DND-41 (cell line): ENCODE measurements around the gene B4GALT6.

Source experiments
- ATAC-seq: fragments of 200-7000 bp; cut with Tn5 transposase; 3 replicates; pipeline ENCODE4 v1.9.1; 2021; ENCODE audit warnings: low read depth; ENCODE audit not compliant: insufficient read depth
- DNase-seq: peaks from one replicate; pipeline ENCODE4 v3.0.0-alpha.2; 2020
- H2AFZ ChIP-seq: 2 replicates; pipeline ENCODE4 v1.6.0; 2012; ENCODE audit warnings: low read depth, low read length
- H3K27ac ChIP-seq: 2 replicates; pipeline ENCODE4 v1.5.1; 2012; ENCODE audit warnings: low read length, inconsistent platforms
- H3K27me3 ChIP-seq: fragments of 200-600 bp; sonication (generic); 2 replicates; pipeline ENCODE4 v1.6.0; 2012; ENCODE audit warnings: low read length, mild to moderate bottlenecking, inconsistent platforms; ENCODE audit not compliant: insufficient read depth, poor library complexity
- H3K36me3 ChIP-seq: 2 replicates; pipeline ENCODE4 v1.5.1; 2012; ENCODE audit warnings: low read length, inconsistent platforms; ENCODE audit not compliant: insufficient read depth
- H3K4me1 ChIP-seq: 2 replicates; pipeline ENCODE4 v1.5.1; 2012; ENCODE audit warnings: mild to moderate bottlenecking, low read length; ENCODE audit not compliant: insufficient read depth
- H3K4me2 ChIP-seq: 2 replicates; pipeline ENCODE4 v1.6.0; 2012; ENCODE audit warnings: mild to moderate bottlenecking, moderate library complexity, low read length, inconsistent platforms; ENCODE audit not compliant: insufficient read depth
- H3K4me3 ChIP-seq, 2 experiments: fragments of 200-600 bp in 1 of 2; shearing (Covaris generic) in 1 of 2; 2 replicates each; pipeline ENCODE4 v1.5.1; 2012 to 2016; ENCODE audit warnings: inconsistent platforms in 2 of 2, low read length in 2 of 2, mild to moderate bottlenecking in 2 of 2, low read depth in 1 of 2, moderate library complexity in 1 of 2
- H3K79me2 ChIP-seq: 2 replicates; pipeline ENCODE4 v1.6.0; 2012; ENCODE audit warnings: low read length, inconsistent platforms; ENCODE audit not compliant: insufficient read depth
- H3K9ac ChIP-seq: 2 replicates; pipeline ENCODE4 v1.6.0; 2012; ENCODE audit warnings: low read depth, mild to moderate bottlenecking, inconsistent platforms, low read length, moderate library complexity
- H3K9me3 ChIP-seq: 2 replicates; pipeline ENCODE4 v1.5.1; 2012; ENCODE audit warnings: low read length, moderate library complexity, mild to moderate bottlenecking, inconsistent platforms; ENCODE audit not compliant: insufficient read depth, severe bottlenecking
- H4K20me1 ChIP-seq: 2 replicates; pipeline ENCODE4 v1.6.0; 2012; ENCODE audit warnings: low read length; ENCODE audit not compliant: insufficient read depth
- CTCF ChIP-seq: IDR thresholded peaks from 2 replicates; pipeline ENCODE4 v1.5.1; 2012; ENCODE audit warnings: borderline replicate concordance, low read length, moderate library complexity, mild to moderate bottlenecking; ENCODE audit not compliant: poor library complexity, severe bottlenecking; ENCODE audit errors: extremely low read depth
- EZH2 ChIP-seq: IDR thresholded peaks from 3 replicates; pipeline ENCODE4 v1.6.1; 2012; ENCODE audit warnings: borderline replicate concordance, low read depth, mild to moderate bottlenecking, moderate library complexity, low read length, inconsistent platforms; ENCODE audit not compliant: severe bottlenecking

Gene B4GALT6

DNA sequence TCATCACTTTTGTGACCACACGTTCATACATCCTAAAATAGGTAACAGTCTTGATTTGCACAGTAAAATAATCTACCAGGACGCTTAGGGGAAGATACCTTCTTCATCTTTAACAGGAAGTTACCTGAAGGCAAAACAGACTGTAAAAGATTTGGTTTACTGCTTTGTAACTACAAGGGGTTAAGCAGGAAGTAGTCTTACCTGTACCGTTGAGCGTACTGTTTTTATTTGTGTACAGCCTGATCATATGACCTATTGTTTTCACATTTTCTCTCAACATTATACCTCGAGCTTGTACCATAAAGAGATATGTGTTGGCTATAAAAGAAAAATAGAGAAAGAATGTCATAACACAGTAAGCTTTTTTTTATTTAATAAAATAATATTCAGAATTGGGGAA is 18.3 kb downstream of the B4GALT6 start:
- Histone ChIP-seq H3K9ac (no peak overlapping the region), H3K9me3 (no peaks in the 10 kb centered on the region), H3K4me3 (no peak overlapping the region), H3K4me1 (no peaks in the 10 kb centered on the region), H4K20me1 (no peaks in the 10 kb centered on the region; the same call in 1 of the 2 replicates), H3K79me2 (peaks cover 6% of the 10 kb centered on the region; the same call in 1 of the 2 replicates), H3K36me3 (no peaks in the 10 kb centered on the region; the same call in 1 of the 2 replicates), H3K27ac (no peak overlapping the region), H2AFZ (no peak overlapping the region), H3K4me2 (no peak overlapping the region), H3K27me3 (no peaks in the 10 kb centered on the region)
- ATAC-seq (no peak), DNase-seq (no peak)
- TF ChIP-seq CTCF (no peak), EZH2 (no peak)

DNA sequence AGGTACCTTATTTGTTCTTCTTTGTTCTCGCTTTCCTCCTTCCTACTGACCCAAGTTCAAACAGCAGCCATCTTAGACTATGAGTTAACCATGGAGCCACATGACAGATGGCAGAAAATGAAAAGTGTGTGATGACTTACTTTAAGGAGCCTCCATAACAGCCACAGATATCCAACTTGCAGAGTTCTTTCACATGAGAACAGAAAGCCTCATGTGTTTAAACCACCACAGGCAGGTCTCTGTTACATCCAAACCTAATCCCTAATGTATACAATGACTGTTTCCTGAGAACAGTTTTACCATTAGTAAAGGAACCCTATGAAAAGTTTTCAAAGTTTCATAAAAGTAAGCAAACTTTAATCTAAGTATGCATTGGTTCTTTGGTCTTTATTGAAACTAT is 20.3 kb downstream of the B4GALT6 start:
- no peaks in the 10 kb centered on the region for H3K27me3 ChIP-seq
- no peak overlapping the region for H3K4me3 ChIP-seq
- H3K27ac ChIP-seq: no peak overlapping the region
- no peaks in the 10 kb centered on the region for H3K4me1 ChIP-seq
- ATAC-seq (no peak), DNase-seq (no peak)
- H3K4me2 ChIP-seq: no peak overlapping the region
- no peaks in the 10 kb centered on the region for H3K9me3 ChIP-seq
- no peak overlapping the region for H2AFZ ChIP-seq
- peaks cover 2% of the 10 kb centered on the region; the same call in 1 of the 2 replicates for H3K36me3 ChIP-seq
- no peak for TF ChIP-seq EZH2
- no peak for TF ChIP-seq CTCF
- peaks cover 2% of the 10 kb centered on the region; the same call in 1 of the 2 replicates for H3K79me2 ChIP-seq
- H3K9ac ChIP-seq: no peak overlapping the region
- H4K20me1 ChIP-seq: no peaks in the 10 kb centered on the region; the same call in 1 of the 2 replicates

DNA sequence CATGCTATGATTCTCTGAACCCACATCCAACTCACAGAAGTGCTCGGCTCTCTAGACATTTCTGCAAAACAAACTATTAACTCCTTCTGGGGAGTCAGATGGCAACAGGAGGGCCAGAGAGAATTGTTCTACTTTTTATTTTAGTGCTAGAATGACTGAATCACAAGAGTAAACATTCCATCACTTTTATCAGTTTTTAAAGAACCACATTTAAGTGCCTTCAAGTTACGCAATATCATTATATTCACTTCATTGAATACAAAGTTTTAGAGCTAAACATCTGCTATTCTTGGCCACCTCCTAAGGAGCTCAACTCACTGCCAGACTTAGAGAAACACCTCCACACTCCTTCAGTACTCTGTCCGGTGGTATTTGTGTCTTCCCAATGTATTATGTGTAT is 22.4 kb downstream of the B4GALT6 start:
- H2AFZ ChIP-seq: no peak overlapping the region
- TF ChIP-seq CTCF: no peak
- TF ChIP-seq EZH2: no peak

More for the DNA sequence above, 22.4 kb downstream of the B4GALT6 start:
- no peaks in the 10 kb centered on the region for H3K79me2 ChIP-seq
- H3K27ac ChIP-seq: no peak overlapping the region
- H3K4me1 ChIP-seq: no peaks in the 10 kb centered on the region
- no peaks in the 10 kb centered on the region for H4K20me1 ChIP-seq
- no peaks in the 10 kb centered on the region for H3K9me3 ChIP-seq
- no peaks in the 10 kb centered on the region for H3K27me3 ChIP-seq
- ATAC-seq (no peak), DNase-seq (no peak)
- no peak overlapping the region for H3K9ac ChIP-seq
- no peak overlapping the region for H3K4me3 ChIP-seq
- peaks cover 11% of the 10 kb centered on the region; the same call in 1 of the 2 replicates for H3K36me3 ChIP-seq
- H3K4me2 ChIP-seq: no peak overlapping the region
